Chondrocyte (in vitro differentiated cells): ENCODE measurements around the gene AIF1L. TPM values are rescaled to one million over a fixed set of nuclear protein-coding genes. Genes with fewer than 3 reads are reported as not detected.

ENCODE experiments used
- DNase-seq: peaks from one replicate; pipeline ENCODE4 v3.0.0; 2021; ENCODE audit warnings: mixed read lengths, low spot score
- H3K27ac Mint-ChIP-seq: one replicate; pipeline ENCODE4 v1.8.0; 2021; ENCODE audit warnings: mild to moderate bottlenecking, moderate library complexity, mixed read lengths; ENCODE audit not compliant: unreplicated experiment
- H3K27me3 Mint-ChIP-seq: 2 replicates; pipeline ENCODE4 v1.8.0; 2021; ENCODE audit warnings: low read depth, mixed read lengths
- H3K36me3 Mint-ChIP-seq: 2 replicates; pipeline ENCODE4 v1.8.0; 2021; ENCODE audit warnings: low read depth, mixed read lengths
- H3K4me1 Mint-ChIP-seq: 2 replicates; pipeline ENCODE4 v1.8.0; 2021; ENCODE audit warnings: low read depth, mild to moderate bottlenecking, mixed read lengths
- H3K4me3 Mint-ChIP-seq: one replicate; pipeline ENCODE4 v1.8.0; 2021; ENCODE audit warnings: mild to moderate bottlenecking, moderate library complexity, mixed read lengths; ENCODE audit not compliant: unreplicated experiment
- H3K9me3 Mint-ChIP-seq: 2 replicates; pipeline ENCODE4 v1.8.0; 2021; ENCODE audit warnings: low read depth, mixed read lengths
- total RNA-seq: library from RNA; stranded (reverse); gene quantifications from 3 replicates; pipeline ENCODE4 v1.2.1, GENCODE V29; 2021
- TF ChIP-seq, protein P1 (sequence below): fragments of 200-600 bp; sonication (generic); IDR thresholded peaks from 2 replicates; pipeline ENCODE4 v1.5.0; 2021; ENCODE audit warnings: antibody characterized with exemption, mild to moderate bottlenecking, moderate library complexity

The AIF1L gene
- total RNA-seq, 1 donor from 2014 or later, result 30.1 TPM

DNA sequence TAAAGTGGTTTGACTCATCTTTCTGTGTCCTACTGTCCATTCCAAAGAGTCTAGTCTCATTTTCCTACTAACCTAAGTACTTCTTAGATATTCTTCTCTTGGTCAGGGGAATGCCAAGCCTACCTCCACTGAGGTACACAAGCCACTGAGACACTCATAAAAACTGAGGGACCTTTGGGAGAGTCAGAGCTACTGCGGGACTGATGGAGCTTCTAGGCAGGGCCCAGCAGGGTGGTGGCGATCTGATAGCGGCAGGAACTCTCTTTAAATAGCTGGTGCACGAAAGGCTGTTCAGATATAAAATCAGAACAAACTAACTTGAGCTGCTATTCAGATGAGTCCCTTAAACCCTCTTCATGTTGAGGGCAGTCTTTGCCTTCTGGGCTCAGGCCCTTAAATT, 43.8 kb downstream of the AIF1L start:
- no peak for DNase-seq
- H3K4me1 Mint-ChIP-seq, result no peaks in the 10 kb centered on the region
- no peak overlapping the region for H3K4me3 Mint-ChIP-seq
- H3K36me3 Mint-ChIP-seq, result peaks cover 48% of the 10 kb centered on the region
- H3K9me3 Mint-ChIP-seq, result no peaks in the 10 kb centered on the region
- no peaks in the 10 kb centered on the region for H3K27me3 Mint-ChIP-seq
- TF ChIP-seq, protein P1, sequence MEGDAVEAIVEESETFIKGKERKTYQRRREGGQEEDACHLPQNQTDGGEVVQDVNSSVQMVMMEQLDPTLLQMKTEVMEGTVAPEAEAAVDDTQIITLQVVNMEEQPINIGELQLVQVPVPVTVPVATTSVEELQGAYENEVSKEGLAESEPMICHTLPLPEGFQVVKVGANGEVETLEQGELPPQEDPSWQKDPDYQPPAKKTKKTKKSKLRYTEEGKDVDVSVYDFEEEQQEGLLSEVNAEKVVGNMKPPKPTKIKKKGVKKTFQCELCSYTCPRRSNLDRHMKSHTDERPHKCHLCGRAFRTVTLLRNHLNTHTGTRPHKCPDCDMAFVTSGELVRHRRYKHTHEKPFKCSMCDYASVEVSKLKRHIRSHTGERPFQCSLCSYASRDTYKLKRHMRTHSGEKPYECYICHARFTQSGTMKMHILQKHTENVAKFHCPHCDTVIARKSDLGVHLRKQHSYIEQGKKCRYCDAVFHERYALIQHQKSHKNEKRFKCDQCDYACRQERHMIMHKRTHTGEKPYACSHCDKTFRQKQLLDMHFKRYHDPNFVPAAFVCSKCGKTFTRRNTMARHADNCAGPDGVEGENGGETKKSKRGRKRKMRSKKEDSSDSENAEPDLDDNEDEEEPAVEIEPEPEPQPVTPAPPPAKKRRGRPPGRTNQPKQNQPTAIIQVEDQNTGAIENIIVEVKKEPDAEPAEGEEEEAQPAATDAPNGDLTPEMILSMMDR, result no peak
- no peak overlapping the region for H3K27ac Mint-ChIP-seq

DNA sequence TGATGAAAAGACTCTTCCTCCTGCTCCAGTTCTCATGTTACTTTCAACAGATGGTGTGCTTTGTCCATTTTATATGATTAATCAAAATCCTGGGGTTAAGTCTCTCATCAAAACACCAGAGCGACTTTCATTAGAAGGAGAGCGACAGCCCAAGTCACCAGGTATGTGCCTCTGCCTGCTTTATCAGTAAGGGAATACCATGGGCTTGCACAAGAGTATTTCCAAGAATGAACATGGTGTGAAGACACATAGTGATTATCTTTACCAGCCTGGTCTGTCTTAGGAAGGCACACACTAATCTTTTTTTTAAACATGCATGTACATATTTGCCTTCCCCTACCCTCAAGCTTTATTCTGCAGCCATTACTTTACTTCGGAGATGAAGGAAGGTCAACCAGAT, 44.2 kb downstream of the AIF1L start:
- Mint-ChIP-seq H3K4me3 (no peak overlapping the region), H3K9me3 (no peaks in the 10 kb centered on the region), H3K4me1 (no peaks in the 10 kb centered on the region), H3K27me3 (no peaks in the 10 kb centered on the region), H3K36me3 (peaks cover 51% of the 10 kb centered on the region), H3K27ac (no peak overlapping the region)
- TF ChIP-seq, protein P1, result no peak
- no peak for DNase-seq

DNA sequence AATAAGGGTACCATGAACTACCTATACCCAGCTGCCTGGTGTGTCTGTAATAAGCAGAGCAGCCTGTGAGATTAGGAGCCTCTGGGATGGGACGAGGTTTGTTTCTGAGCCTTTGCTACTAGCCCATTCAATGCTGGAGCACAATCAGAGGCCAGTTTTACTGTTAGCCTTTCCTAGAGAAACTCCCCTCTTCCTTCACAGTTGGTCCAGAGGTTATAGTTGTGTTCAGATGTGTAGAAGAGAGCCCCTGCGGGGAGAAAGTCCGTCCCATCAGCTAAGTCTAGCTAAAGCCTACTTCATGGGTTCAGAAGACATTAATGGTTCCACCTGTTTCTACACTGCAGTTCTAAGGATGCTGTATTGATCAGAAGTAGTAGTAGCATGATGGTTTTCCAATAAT, 45.8 kb downstream of the AIF1L start:
- DNase-seq, result no peak
- H3K4me3 Mint-ChIP-seq, result no peak overlapping the region
- peaks cover 54% of the 10 kb centered on the region for H3K36me3 Mint-ChIP-seq
- H3K4me1 Mint-ChIP-seq, result no peaks in the 10 kb centered on the region
- TF ChIP-seq, protein P1, result no peak
- no peak overlapping the region for H3K27ac Mint-ChIP-seq
- no peaks in the 10 kb centered on the region for H3K9me3 Mint-ChIP-seq
- H3K27me3 Mint-ChIP-seq, result no peaks in the 10 kb centered on the region

DNA sequence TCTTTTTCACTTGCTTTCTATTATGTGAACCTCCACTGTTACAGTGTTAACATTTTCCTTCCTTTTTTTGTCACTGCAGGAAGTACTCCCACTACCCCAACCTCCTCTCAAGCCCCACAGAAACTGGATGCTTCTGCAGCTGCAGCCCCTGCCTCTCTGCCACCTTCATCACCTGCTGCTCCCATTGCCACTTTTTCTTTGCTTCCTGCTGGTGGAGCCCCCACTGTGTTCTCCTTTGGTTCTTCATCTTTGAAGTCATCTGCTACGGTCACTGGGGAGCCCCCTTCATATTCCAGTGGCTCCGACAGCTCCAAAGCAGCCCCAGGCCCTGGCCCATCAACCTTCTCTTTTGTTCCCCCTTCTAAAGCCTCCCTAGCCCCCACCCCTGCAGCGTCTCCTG, 47.9 kb downstream of the AIF1L start:
- Mint-ChIP-seq H3K9me3 (no peaks in the 10 kb centered on the region), H3K4me3 (no peak overlapping the region), H3K4me1 (no peaks in the 10 kb centered on the region), H3K27ac (no peak overlapping the region), H3K27me3 (no peaks in the 10 kb centered on the region), H3K36me3 (peaks cover 51% of the 10 kb centered on the region)
- TF ChIP-seq, protein P1, result no peak
- no peak for DNase-seq

DNA sequence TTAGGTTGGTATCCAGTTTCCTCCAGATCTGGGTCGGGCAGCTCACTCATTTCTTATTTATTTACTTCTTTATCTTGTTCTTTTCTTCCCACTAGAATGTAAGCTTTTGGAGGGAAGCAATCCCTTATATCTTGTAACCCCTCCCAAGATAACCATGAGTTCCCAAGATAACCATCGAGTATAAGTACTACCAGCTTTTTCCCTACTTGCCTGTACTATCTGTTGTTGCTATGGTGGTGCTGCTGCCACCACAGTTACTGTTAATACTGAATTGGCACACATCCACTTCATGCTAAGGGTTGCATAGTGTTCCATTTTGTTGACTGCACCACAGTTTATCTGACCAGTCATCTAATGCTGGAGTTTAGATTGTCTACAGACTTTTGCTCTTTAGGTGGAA, 48.9 kb downstream of the AIF1L start:
- DNase-seq, result no peak
- H3K9me3 Mint-ChIP-seq, result no peaks in the 10 kb centered on the region
- H3K27me3 Mint-ChIP-seq, result no peaks in the 10 kb centered on the region
- H3K4me3 Mint-ChIP-seq, result no peak overlapping the region
- H3K27ac Mint-ChIP-seq, result no peak overlapping the region
- TF ChIP-seq, protein P1, result no peak
- no peaks in the 10 kb centered on the region for H3K4me1 Mint-ChIP-seq
- peaks cover 42% of the 10 kb centered on the region for H3K36me3 Mint-ChIP-seq
